Smooth muscle cell (in vitro differentiated cells): ENCODE results near the gene SH3BP1. TPM values are rescaled to one million over a fixed set of nuclear protein-coding genes. Genes with fewer than 3 reads are reported as not detected.

Source experiments
- DNase-seq: peaks from one replicate; lab custom pipeline; 2025; ENCODE audit not compliant: unreplicated experiment; lab: John Stamatoyannopoulos, UW
- H2AFZ ChIP-seq: fragments of 200-600 bp; sonication (generic); 2 replicates; pipeline ENCODE4 v1.6.0; 2016; ENCODE audit warnings: antibody characterized with exemption, low read depth, mild to moderate bottlenecking
- H3F3A ChIP-seq: fragments of 200-600 bp; sonication (generic); 2 replicates; pipeline ENCODE4 v1.6.0; 2017; ENCODE audit warnings: antibody characterized with exemption, low read depth
- H3K27ac ChIP-seq: fragments of 200-600 bp; sonication (generic); 2 replicates; pipeline ENCODE4 v1.5.1; 2016; ENCODE audit warnings: low read depth, mild to moderate bottlenecking
- H3K27me3 ChIP-seq: fragments of 200-600 bp; sonication (generic); 2 replicates; pipeline ENCODE4 v1.6.1; 2016; ENCODE audit warnings: low read depth, mild to moderate bottlenecking
- H3K36me3 ChIP-seq: fragments of 200-600 bp; sonication (generic); 2 replicates; pipeline ENCODE4 v1.5.1; 2016; ENCODE audit warnings: low read depth
- H3K4me1 ChIP-seq: fragments of 200-600 bp; sonication (generic); 2 replicates; pipeline ENCODE4 v1.5.1; 2016; ENCODE audit warnings: low read depth
- H3K4me2 ChIP-seq: fragments of 200-600 bp; sonication (generic); 2 replicates; pipeline ENCODE4 v1.6.0; 2016; ENCODE audit warnings: mild to moderate bottlenecking
- H3K4me3 ChIP-seq: fragments of 200-600 bp; sonication (generic); 2 replicates; pipeline ENCODE4 v1.5.1; 2016; ENCODE audit warnings: mild to moderate bottlenecking
- H3K79me2 ChIP-seq: fragments of 200-600 bp; sonication (generic); 2 replicates; pipeline ENCODE4 v1.6.0; 2016; ENCODE audit warnings: low read depth, mild to moderate bottlenecking
- H3K9ac ChIP-seq: fragments of 200-600 bp; sonication (generic); 2 replicates; pipeline ENCODE4 v1.6.0; 2016; ENCODE audit warnings: low read depth
- H3K9me3 ChIP-seq: fragments of 200-600 bp; sonication (generic); replicated peaks from 2 replicates; pipeline ENCODE4 v1.5.1; 2016; ENCODE audit warnings: low read depth
- H4K20me1 ChIP-seq: fragments of 200-600 bp; sonication (generic); 2 replicates; pipeline ENCODE4 v1.6.0; 2016; ENCODE audit warnings: low read depth
- CTCF ChIP-seq: fragments of 200-600 bp; sonication (generic); IDR thresholded peaks from 2 replicates; pipeline ENCODE4 v1.5.1; 2017; ENCODE audit warnings: borderline replicate concordance, mild to moderate bottlenecking, antibody characterized with exemption; ENCODE audit not compliant: insufficient read depth, poor library complexity, severe bottlenecking
- WGBS: methylation state at CpG from one replicate; pipeline ENCODE4 v1.1.7; 2016; ENCODE audit warnings: low lambda C conversion rate; 5-methylcytosine and 5-hydroxymethylcytosine counted together
- polyA plus RNA-seq: library from polyadenylated mRNA; unstranded; fragments of >200 nt; fragmentation: Nextera tagmentation; extraction: Ambion mirVana; gene quantifications from 2 replicates; pipeline ENCODE4 v1.2.1, GENCODE V29; 2016
- total RNA-seq: library from RNA; depleted of rRNA; stranded (reverse); fragments of >200 nt; gene quantifications from 2 replicates; pipeline ENCODE4 v1.2.3, GENCODE V29; 2014

Gene SH3BP1
- total and polyA plus RNA-seq, 2 experiments from 2014 or later = 16.6 to 20.4 TPM

GRCh38 chr22:37684803-37685615, 45.5 kb downstream of the SH3BP1 start:
- H3K4me2 ChIP-seq = no peak overlapping the region
- no peak overlapping the region for H3K4me3 ChIP-seq
- no peaks in the 10 kb centered on the region for H3K36me3 ChIP-seq
- H3K9me3 ChIP-seq = no peaks in the 10 kb centered on the region
- no peak for TF ChIP-seq CTCF
- H2AFZ ChIP-seq = no peak overlapping the region
- no peak overlapping the region for H3K9ac ChIP-seq
- peaks cover 14% of the 10 kb centered on the region for H3K79me2 ChIP-seq
- no peaks in the 10 kb centered on the region for H3K27me3 ChIP-seq
- DNase-seq = no peak
- H3F3A ChIP-seq = peaks cover 15% of the 10 kb centered on the region
- H3K27ac ChIP-seq = no peak overlapping the region
- peaks cover 14% of the 10 kb centered on the region for H4K20me1 ChIP-seq
- WGBS = 88% methylated on average over 16 of the region's 16 CpGs
- peaks cover 3% of the 10 kb centered on the region for H3K4me1 ChIP-seq

GRCh38 chr22:37686002-37686982, 46.8 kb downstream of the SH3BP1 start, which contains the start of gene NOL12:
Gene NOL12, plus strand, starts transcription at chr22:37686343. Its CDS starts 50 bp downstream, at chr22:37686393.
- peak; percentile 48 for DNase-seq

GRCh38 chr22:37690407-37690806, 50.9 kb downstream of the SH3BP1 start:
- no peak overlapping the region for H3K4me2 ChIP-seq

More at GRCh38 chr22:37686002-37686982, 46.8 kb downstream of the SH3BP1 start, which contains the start of gene NOL12:
- H3K9ac ChIP-seq = peak within 1 kb of the TSS; percentile 93
- 6% methylated on average over 56 of the region's 62 CpGs for WGBS
- H3K4me2 ChIP-seq = peak within 1 kb of the TSS; percentile 100
- peaks cover 14% of the 10 kb centered on the region for H3K79me2 ChIP-seq
- H3K4me1 ChIP-seq = peaks cover 3% of the 10 kb centered on the region
- no peaks in the 10 kb centered on the region for H3K36me3 ChIP-seq
- H3F3A ChIP-seq = peaks cover 6% of the 10 kb centered on the region
- peak within 1 kb of the TSS; percentile 98 for H2AFZ ChIP-seq
- peak within 1 kb of the TSS; percentile 88 for H3K27ac ChIP-seq
- no peaks in the 10 kb centered on the region for H3K9me3 ChIP-seq
- peaks cover 1% of the 10 kb centered on the region for H4K20me1 ChIP-seq
- TF ChIP-seq CTCF = no peak
- no peaks in the 10 kb centered on the region for H3K27me3 ChIP-seq
- peak within 1 kb of the TSS; percentile 98 for H3K4me3 ChIP-seq

More at GRCh38 chr22:37690407-37690806, 50.9 kb downstream of the SH3BP1 start:
- Histone ChIP-seq H3K27me3 (no peaks in the 10 kb centered on the region), H3K36me3 (no peaks in the 10 kb centered on the region), H3K9me3 (no peaks in the 10 kb centered on the region), H2AFZ (no peak overlapping the region), H3K9ac (no peak overlapping the region), H3F3A (peaks cover 1% of the 10 kb centered on the region), H3K27ac (no peak overlapping the region), H3K4me1 (peaks cover 3% of the 10 kb centered on the region), H3K4me3 (no peak overlapping the region), H4K20me1 (no peaks in the 10 kb centered on the region), H3K79me2 (peaks cover 14% of the 10 kb centered on the region)
- 98% methylated on average over 7 of the region's 7 CpGs for WGBS
- no peak for DNase-seq
- TF ChIP-seq CTCF = no peak
